Neural cell (in vitro differentiated cells): ENCODE results near the gene CSNK1E.

Source experiments
- CTCF ChIP-seq: fragments of 450-650 bp; IDR thresholded peaks from 2 replicates; pipeline ENCODE4 v1.5.1; 2014; ENCODE audit warnings: antibody characterized with exemption, mild to moderate bottlenecking, moderate library complexity; ENCODE audit not compliant: poor library complexity, severe bottlenecking
- EP300 ChIP-seq: fragments of 450-650 bp; conservative IDR thresholded peaks from 2 replicates; pipeline ENCODE4 v1.6.1; 2014; ENCODE audit warnings: antibody characterized with exemption, mild to moderate bottlenecking, moderate library complexity; ENCODE audit not compliant: poor library complexity, severe bottlenecking
- EZH2 ChIP-seq: fragments of 200-600, 300-800 bp; shearing (Covaris generic), sonication (generic); IDR thresholded peaks from 2 replicates; pipeline ENCODE4 v1.6.1; 2014; ENCODE audit warnings: antibody characterized with exemption, low read length, borderline replicate concordance, mild to moderate bottlenecking; ENCODE audit not compliant: insufficient read depth, poor library complexity, severe bottlenecking
- TAF1 ChIP-seq: IDR thresholded peaks from 2 replicates; pipeline ENCODE4 v1.6.1; 2012; ENCODE audit warnings: low read depth

GRCh38 chr22:38335077-38335476 is 17.8 kb upstream of the CSNK1E start:
- TF ChIP-seq CTCF (no peak), EP300 (no peak), EZH2 (no peak), TAF1 (no peak)
